ENCODE results near the gene KPRP.

GRCh38 chr1:152761609-152762213 lies 3.9 kb downstream of the KPRP start:
- TF ChIP-seq, protein P1, sequence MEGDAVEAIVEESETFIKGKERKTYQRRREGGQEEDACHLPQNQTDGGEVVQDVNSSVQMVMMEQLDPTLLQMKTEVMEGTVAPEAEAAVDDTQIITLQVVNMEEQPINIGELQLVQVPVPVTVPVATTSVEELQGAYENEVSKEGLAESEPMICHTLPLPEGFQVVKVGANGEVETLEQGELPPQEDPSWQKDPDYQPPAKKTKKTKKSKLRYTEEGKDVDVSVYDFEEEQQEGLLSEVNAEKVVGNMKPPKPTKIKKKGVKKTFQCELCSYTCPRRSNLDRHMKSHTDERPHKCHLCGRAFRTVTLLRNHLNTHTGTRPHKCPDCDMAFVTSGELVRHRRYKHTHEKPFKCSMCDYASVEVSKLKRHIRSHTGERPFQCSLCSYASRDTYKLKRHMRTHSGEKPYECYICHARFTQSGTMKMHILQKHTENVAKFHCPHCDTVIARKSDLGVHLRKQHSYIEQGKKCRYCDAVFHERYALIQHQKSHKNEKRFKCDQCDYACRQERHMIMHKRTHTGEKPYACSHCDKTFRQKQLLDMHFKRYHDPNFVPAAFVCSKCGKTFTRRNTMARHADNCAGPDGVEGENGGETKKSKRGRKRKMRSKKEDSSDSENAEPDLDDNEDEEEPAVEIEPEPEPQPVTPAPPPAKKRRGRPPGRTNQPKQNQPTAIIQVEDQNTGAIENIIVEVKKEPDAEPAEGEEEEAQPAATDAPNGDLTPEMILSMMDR (IDR thresholded peaks at IDR 0.05), result no peak
- TF ChIP-seq POLR2A (IDR thresholded peaks at IDR 0.05), result no peak
